Neutrophil (primary cell): ENCODE measurements around the gene MDN1.

ENCODE experiments used
- H3K27ac ChIP-seq: fragments of 200-600 bp; sonication (generic); 2 replicates; pipeline ENCODE4 v1.5.1; 2016; ENCODE audit warnings: mild to moderate bottlenecking, moderate library complexity
- H3K27me3 ChIP-seq: fragments of 200-600 bp; sonication (generic); 2 replicates; pipeline ENCODE4 v1.6.0; 2016; ENCODE audit warnings: mild to moderate bottlenecking
- H3K36me3 ChIP-seq: fragments of 200-600 bp; sonication (generic); 2 replicates; pipeline ENCODE4 v1.5.1; 2017
- H3K4me1 ChIP-seq, 2 experiments: fragments of 200-600 bp in 1 of 2; sonication (generic) in 1 of 2; 1 replicate in 1 of 2; 2 replicates in 1 of 2; pipeline versions ENCODE4 v1.5.1 to v1.6.1; 2013 to 2016; ENCODE audit warnings: low read depth in 1 of 2, low read length in 1 of 2, mild to moderate bottlenecking in 1 of 2, moderate library complexity in 1 of 2; ENCODE audit not compliant: control insufficient read depth in 1 of 2, insufficient read depth in 1 of 2
- H3K4me3 ChIP-seq, 2 experiments: fragments of 200-600 bp in 1 of 2; sonication (generic) in 1 of 2; 1 replicate in 1 of 2; 2 replicates in 1 of 2; pipeline ENCODE4 v1.5.1; 2013 to 2016; ENCODE audit warnings: low read depth in 1 of 2, low read length in 1 of 2, mild to moderate bottlenecking in 1 of 2, moderate library complexity in 1 of 2
- H3K9me3 ChIP-seq: fragments of 200-600 bp; sonication (generic); 2 replicates; pipeline ENCODE4 v1.5.1; 2016
- CTCF ChIP-seq: fragments of 200-600 bp; sonication (generic); IDR thresholded peaks from 2 replicates; pipeline ENCODE4 v1.5.1; 2016; ENCODE audit warnings: antibody characterized with exemption

Gene MDN1

GRCh38 chr6:89749918-89750317 is 69.7 kb downstream of the MDN1 start:
- no peaks in the 10 kb centered on the region for H3K27me3 ChIP-seq
- no peaks in the 10 kb centered on the region for H3K9me3 ChIP-seq
- H3K4me3 ChIP-seq: no peak overlapping the region
- no peaks in the 10 kb centered on the region for H3K4me1 ChIP-seq
- no peak overlapping the region for H3K27ac ChIP-seq
- H3K36me3 ChIP-seq: peaks cover 58% of the 10 kb centered on the region
- TF ChIP-seq CTCF: no peak

GRCh38 chr6:89745716-89746115 is 73.9 kb downstream of the MDN1 start:
- no peak overlapping the region for H3K27ac ChIP-seq
- no peaks in the 10 kb centered on the region for H3K4me1 ChIP-seq
- no peaks in the 10 kb centered on the region for H3K27me3 ChIP-seq
- H3K9me3 ChIP-seq: no peaks in the 10 kb centered on the region
- H3K36me3 ChIP-seq: peaks cover 51% of the 10 kb centered on the region
- H3K4me3 ChIP-seq: no peak overlapping the region
- no peak for TF ChIP-seq CTCF

- no peaks in the 10 kb centered on the region for H3K27me3 ChIP-seq
- H3K4me1 ChIP-seq: no peaks in the 10 kb centered on the region
- no peaks in the 10 kb centered on the region for H3K9me3 ChIP-seq
- H3K27ac ChIP-seq: no peak overlapping the region
- peaks cover 46% of the 10 kb centered on the region for H3K36me3 ChIP-seq
- no peak overlapping the region for H3K4me3 ChIP-seq
- TF ChIP-seq CTCF: no peak
Measured at GRCh38 chr6:89745096-89745495, 74.5 kb downstream of the MDN1 start.

- Histone ChIP-seq H3K36me3 (peaks cover 13% of the 10 kb centered on the region), H3K9me3 (no peaks in the 10 kb centered on the region), H3K27me3 (no peaks in the 10 kb centered on the region), H3K4me1 (no peaks in the 10 kb centered on the region), H3K4me3 (no peak overlapping the region), H3K27ac (no peak overlapping the region)
- no peak for TF ChIP-seq CTCF
Measured at GRCh38 chr6:89736893-89737292, 82.7 kb downstream of the MDN1 start.

- no peaks in the 10 kb centered on the region for H3K9me3 ChIP-seq
- no peak for TF ChIP-seq CTCF
- peaks cover 14% of the 10 kb centered on the region for H3K36me3 ChIP-seq
- H3K27ac ChIP-seq: no peak overlapping the region
- H3K27me3 ChIP-seq: no peaks in the 10 kb centered on the region
- no peak overlapping the region for H3K4me3 ChIP-seq
- no peaks in the 10 kb centered on the region for H3K4me1 ChIP-seq
Measured at GRCh38 chr6:89734526-89734925, 85.1 kb downstream of the MDN1 start.
